GM18505 (cell line): Measurements from ENCODE around the gene MRPL43.
A peak's percentile ranks its signal among the peaks of the same experiment; 100 is the strongest.

Experiments
- ATAC-seq: cut with Tn5 transposase; IDR thresholded peaks from one replicate; pipeline ENCODE4 v1.9.1; 2021; ENCODE audit not compliant: unreplicated experiment
- POLR2A ChIP-seq: IDR thresholded peaks from 4 replicates; pipeline ENCODE4 v1.6.1; 2011; ENCODE audit warnings: borderline replicate concordance; ENCODE audit not compliant: insufficient read depth, insufficient read length; ENCODE audit errors: extremely low read depth

MRPL43 gene

DNA sequence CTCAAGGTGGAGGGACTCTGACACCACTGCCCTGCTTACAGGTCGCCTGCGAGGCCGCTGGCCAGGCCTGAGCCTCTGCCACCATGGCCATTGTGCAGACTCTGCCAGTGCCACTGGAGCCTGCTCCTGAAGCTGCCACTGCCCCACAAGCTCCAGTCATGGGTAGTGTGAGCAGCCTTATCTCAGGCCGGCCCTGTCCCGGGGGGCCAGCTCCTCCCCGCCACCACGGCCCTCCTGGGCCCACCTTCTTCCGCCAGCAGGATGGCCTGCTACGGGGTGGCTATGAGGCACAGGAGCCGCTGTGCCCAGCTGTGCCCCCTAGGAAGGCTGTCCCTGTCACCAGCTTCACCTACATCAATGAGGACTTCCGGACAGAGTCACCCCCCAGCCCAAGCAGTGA is 15.2 kb upstream of the MRPL43 start:
- no peak for TF ChIP-seq POLR2A
- no peak for ATAC-seq

DNA sequence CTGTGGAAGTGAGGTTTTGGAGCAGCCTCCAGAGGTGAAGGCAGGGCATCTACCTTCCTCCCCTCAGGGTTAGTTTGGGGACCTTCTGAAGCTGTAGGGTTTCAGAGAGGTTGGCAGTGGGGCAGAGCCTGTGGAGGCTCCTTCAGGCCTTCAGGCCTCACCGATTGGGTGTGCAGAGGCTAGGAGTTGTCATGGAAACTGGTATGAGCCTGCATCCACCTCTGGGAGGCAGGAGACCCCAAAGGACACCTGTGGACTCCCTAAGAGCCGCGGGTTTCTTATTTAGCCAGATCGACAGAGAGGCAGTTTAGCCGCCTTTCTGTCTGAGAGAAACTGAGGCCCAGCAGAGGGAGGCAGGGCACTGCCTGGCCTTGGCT is 14.3 kb upstream of the MRPL43 start:
- no peak for ATAC-seq
- no peak for TF ChIP-seq POLR2A

DNA sequence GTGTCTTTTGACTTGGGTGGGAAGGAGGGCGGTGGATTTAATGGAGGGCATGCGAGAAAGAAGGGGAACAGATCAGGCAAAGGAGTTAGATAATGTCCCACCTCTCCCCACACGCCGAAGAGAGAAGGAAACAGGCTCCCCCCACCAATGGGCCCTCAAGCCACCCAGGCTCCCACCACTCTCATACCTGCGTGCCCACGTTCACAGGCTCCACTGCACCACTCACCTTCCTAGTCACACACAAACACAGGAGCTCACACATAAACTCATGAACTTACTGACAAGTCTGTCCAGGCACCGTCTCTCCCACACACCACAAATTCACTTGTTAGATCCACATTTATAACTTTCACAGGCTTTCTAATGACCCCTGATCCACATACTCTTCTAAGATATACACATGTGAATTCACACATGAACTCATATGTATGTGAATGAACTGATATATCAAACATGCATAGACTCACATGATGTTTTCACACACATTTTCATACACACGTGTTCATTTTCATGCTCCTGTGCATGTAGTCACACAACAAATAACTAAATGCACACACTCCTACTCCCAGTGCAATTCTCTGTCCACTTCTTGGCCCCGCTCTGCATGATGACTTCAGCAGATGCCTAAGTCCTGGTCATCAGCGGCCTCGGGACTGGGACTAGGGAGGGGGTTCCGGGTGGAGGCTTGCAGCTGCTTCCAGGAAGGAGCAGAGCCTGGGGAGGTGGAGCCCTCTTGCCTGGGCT is 13.8 kb upstream of the MRPL43 start:
- no peak for ATAC-seq
- TF ChIP-seq POLR2A: no peak

DNA sequence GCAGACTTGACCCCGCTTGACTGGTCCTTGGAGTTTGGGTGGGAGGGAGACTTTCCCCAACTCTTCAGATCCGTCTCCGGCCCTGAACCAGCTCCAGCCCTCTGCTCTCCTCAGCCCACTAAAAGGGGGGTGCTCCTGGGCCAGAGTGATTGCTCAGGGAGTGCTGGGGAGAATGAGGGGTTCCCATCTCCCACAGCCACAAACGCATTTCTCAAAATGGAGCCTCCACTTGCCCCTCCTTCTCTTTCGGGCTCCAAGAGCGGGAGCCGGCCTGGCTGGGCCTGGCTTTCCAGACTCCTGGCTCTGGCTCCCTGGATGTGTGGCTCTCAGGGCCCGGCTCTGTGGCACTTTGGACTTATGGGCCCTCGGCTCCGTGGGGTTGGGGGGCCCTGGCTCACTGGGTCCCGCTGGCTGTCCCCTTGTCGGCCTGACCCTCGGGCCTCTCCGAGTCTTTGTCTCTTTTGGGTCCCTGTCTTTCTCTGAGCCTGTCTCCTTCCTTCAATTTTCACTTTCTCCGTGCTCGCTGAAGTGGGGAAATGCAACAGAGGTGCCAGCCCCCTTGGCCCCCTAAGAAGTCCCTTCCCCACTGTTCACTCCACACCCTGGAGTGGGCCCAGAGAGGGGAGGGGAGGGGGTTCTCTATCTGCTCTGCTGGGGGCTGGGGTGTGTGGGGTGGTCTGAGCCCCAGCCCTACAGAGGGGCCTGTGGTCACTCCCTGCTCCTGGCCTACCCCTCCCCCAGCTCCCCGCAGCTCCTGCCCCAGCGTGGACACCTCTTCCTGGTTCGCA is 13.0 kb upstream of the MRPL43 start:
- no peak for TF ChIP-seq POLR2A
- ATAC-seq: no peak

DNA sequence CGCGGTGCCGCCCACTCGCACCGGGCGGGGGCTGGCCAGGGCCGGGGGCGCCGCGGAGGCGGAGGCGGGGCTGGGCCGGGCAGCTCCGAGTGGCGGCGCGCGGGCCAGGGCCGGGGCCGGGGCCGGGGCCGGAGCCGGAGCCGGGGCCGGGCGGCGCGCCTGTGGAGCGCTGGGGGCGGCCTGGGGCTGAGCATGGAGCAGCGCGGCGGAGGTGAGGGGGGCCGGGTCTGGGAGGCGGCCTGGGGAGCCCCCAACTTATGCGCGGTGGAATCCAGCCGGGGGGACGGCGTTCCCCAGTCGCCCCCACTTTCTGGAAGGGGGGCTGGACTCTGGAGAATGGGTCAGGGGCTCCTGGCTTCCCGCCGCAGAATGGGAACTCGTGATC is 12.4 kb upstream of the MRPL43 start, which contains the start of gene LZTS2:
Gene LZTS2, plus strand, starts transcription at position 67 of the 385 bp plus-strand sequence. CDS start 2,731 bp downstream, outside the sequence.
- no peak for ATAC-seq
- no peak for TF ChIP-seq POLR2A

DNA sequence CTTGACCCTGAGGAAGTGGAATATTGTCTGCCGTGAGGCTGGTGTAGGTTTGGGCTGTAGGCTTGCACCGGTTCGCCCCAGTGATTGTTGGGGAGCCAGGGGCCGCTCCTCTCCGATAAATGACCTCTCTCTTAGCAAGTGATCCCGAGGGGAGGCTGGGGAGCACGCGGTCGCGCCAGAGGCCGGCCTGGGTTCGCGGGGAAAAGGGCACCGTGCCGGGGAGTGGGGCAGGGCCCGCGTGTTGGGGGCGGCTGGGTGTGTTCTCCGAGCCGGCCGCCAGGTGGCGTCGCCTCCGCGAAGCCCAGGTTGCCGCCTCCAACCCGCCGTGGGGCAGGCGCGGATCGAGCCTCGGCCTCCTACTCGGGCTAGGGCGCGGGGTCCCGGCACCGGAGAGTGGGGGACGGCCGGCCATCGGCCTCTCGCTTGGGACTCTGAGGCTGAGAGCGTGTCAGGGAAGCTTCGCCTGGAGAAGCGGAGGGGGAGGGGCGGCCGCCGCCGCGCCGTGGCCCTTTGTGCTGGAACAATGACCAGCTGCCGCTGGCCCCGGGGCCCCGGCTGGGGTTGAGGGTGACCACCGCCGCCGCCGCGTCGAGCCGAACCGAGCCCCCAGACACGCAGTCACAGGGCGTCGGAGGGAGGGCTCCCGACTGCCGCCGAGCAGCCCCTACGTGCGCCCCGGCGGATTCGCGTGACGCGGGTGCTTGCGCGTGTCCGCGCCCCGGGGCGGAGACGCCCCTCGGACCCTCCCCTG is 11.9 kb upstream of the MRPL43 start:
- ATAC-seq: peak; percentile 45
- TF ChIP-seq POLR2A: no peak

DNA sequence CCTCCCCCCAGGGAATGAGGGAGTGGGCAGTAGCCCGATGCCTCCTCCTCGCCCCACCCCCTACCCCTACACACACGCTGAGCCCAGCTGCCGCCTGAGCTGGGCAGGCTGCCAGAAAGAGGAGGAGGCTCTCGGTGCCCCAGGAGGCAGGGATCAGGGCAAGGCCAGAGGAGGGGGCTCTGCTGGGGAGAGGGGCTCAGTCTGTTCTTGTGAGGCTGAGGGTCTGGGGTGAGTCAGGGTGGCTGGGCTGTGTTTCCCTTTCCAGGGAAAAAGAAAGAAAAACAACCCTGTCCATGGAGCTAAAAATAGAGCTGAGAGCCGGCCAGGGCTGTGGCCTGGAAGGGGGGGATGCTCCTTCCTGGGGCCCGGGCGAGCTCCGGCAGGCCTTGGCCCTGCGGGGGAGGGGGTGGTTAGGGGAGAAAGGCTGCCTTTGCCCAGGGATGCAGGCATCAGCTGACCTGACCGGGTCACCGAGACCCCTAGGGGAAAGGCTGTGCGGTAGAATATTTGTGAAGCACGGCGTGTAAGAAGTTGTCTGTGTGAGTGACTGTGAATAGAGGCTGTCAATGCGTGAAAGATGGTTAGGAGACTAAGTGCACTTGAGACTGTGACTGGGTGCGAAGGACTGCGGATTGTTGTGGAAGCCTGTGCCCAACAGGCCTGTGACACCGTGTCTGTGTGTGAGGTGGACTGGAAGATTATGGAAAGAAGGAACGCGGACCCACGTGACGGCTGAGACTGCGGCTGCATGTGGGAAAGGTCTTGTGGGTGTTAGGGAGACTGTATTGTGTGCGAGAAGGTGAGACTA is 11.1 kb upstream of the MRPL43 start:
- no peak for TF ChIP-seq POLR2A

DNA sequence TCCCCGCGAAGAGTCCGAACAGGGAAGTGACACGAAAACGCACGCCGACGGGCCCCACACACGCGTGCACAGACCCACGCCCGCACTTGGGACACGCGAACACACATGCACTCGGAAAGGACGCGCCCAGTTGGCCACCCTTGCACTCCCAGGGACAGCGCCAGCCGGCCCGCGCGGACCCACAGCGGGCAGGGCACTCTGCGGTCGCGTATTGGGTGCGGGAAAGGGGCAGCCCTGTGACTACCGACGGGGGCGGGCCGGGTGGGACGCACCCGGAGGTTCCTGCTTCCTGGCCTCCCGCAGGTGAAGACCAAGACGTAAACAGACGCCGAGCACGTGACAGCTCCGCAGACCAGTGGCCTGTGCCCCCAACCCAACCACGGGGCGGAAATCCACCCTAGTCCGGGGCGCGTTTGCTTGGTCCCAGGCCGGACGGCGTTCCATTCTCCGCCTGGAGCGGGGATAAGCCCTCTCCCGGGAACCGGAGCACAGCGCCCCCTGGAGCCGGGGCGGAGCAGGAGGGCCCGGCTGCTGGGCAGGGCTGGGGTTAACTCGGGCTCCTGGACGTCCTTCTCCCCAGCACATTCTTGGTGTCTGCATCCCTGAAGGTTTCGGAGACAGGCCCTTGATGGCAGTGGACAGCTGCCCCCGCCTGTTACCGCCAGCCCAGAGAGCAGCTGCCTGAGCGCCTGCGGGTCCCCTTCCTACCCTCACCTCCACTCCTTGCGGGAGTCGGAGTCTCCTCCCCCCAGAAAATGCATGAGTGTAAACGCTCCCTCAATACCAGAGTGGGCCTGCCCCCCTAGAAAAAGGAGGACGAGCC is 10.3 kb upstream of the MRPL43 start:
- peak; percentile 52 for TF ChIP-seq POLR2A
- ATAC-seq: peak; percentile 31

More for the DNA sequence above, 11.1 kb upstream of the MRPL43 start:
- ATAC-seq: no peak

DNA sequence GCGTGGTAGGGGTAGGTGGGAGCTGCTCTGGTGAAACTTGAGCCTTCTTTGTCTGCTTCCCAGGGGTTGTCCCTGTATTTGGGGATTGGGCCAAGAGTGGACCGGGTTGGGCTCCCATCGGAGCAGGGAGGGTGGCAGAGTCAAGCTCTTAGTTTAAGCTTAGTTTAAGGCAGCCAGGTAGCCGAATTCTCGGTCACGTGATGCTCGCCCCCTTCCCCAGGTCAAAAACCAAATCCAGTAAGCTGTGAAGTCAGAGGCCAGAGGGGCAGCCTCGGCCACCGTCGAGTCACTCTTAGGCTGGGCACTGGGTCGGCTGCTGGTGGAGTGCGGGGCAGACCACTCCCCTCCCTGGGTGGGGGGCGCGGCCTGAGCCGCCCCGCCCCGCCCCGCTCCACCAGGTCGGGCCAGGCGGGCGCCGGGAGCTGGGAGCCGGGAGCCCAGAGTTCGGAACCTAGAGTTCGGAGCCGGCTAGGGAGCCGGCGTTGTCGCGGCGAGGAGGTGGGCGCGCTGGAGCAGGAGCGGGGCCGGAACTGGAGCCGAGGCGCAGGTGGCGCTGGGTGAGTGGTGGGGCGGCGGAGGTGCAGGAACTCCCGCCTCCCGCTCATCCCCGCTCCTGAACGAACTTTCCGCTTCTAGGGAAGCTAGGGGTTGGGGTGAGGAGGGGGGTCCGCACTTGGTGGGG is 9.5 kb upstream of the MRPL43 start:
- no peak for TF ChIP-seq POLR2A
- ATAC-seq: no peak

DNA sequence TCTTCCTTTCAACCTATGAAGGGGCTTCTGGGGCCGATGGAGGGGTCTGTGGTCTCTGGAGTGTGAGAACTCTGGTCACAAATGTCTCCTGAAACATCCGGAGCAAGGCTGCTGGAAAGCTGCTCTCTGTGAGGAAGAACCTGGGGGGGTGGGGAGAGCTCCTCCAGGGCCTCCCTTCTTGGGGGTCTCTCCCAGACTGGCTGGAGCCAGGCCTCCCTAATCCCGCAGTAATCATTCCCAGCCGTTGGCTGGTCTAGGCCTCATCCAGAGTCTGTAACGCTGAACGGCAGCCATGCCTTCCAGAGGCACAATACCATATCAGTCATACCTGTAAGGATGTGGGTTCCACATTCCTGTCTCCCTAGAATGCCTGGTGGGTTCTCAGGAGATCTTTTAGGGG is 7.9 kb upstream of the MRPL43 start:
- TF ChIP-seq POLR2A: no peak
- no peak for ATAC-seq

DNA sequence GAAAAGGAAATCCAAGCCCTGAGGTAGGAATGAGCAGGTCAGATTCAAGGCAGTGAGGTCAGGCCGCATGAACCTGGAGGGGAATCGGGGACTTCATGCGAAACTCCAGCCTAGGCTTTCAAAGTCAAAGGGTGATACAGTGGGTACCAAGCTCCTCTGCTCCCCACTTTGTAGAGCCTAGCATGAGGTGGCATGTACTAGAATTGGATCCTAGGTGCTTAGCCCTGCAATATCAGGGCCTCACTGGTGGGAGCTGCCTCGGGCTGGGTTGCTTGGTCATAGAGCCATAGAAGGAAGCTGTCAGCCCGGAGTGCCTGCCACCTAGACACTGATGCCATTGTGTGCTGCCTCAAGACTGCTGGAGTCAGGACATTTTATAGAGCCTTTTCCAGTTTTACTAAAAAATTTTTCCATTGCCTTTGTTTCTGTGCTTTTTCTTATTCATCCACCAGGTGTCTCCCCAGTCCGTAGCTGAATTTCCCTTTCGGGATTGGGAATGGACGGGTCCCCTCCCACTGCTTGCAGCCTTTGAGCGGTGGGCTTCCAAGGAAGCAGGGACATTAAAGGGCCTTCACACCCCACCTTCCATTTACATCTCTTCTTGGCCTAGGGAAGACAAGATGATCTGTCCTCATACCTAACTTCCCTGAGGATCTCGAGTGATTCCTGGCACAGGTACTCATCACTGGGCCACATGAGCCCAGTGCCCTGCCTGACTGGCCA is 6.8 kb upstream of the MRPL43 start:
- ATAC-seq: no peak

More for the DNA sequence above, 6.8 kb upstream of the MRPL43 start:
- no peak for TF ChIP-seq POLR2A
